ENCODE data around the gene PHC2. TPM values are rescaled to one million over a fixed set of nuclear protein-coding genes. Genes with fewer than 3 reads are reported as not detected.

The PHC2 gene
- total and polyA plus RNA-seq, 2 of the 13 experiments (the other 11 are each of a cell fraction or from before 2014, with no cell fraction given) = 52.5 to 84.9 TPM

DNA sequence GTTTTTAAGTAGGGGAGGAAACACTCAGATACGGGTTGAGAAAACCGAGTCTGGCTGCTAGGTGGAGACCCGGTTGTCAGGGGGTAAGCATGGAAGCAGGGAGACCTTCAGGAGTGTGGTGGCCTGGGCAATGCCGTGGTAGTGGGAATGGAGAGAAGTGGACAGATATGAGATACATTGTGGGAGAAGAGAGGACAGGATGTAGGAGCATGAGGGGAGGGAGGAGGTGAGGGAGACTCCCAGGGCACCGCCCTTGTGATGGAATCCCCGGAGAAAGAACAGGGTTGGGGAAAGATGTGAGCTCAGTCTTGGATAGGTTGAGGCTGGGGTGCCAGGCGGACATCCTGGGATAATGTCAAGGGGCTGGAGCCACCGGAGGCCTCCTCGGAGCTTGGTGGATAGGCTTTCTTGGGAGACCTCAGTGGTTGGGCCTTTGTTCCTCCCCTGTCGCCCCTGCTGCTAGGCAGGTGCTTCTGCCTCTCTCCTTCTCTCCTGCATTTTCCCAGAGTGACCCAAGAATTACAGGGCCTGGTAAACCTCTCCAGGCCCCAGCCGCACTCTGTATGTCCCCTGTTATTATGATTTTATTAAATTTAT, 153.3 kb downstream of the PHC2 start (continued):
- TF ChIP-seq, protein P1, sequence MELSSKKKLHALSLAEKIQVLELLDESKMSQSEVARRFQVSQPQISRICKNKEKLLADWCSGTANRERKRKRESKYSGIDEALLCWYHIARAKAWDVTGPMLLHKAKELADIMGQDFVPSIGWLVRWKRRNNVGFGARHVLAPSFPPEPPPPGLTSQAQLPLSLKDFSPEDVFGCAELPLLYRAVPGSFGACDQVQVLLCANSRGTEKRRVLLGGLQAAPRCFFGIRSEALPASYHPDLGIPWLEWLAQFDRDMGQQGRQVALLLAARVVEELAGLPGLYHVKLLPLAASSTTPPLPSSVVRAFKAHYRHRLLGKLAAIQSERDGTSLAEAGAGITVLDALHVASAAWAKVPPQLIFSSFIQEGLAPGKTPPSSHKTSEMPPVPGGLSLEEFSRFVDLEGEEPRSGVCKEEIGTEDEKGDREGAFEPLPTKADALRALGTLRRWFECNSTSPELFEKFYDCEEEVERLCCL (CRISPR knock-in tag; IDR thresholded peaks at IDR 0.05; ENCODE audit: borderline replicate concordance) = no peak
- TF ChIP-seq HNRNPL (IDR thresholded peaks at IDR 0.05; ENCODE audit: low read depth, low read length) (no peak), U2AF1 (optimal IDR thresholded peaks at IDR 0.05; ENCODE audit: low read depth, low read length) (no peak), MEF2D (CRISPR knock-in tag; IDR thresholded peaks at IDR 0.05) (no peak), FLYWCH1 (CRISPR knock-in tag; IDR thresholded peaks at IDR 0.05) (no peak), MED8 (CRISPR knock-in tag; IDR thresholded peaks at IDR 0.05; ENCODE audit: insufficient replicate concordance) (no peak)
- TF ChIP-seq, protein P2, sequence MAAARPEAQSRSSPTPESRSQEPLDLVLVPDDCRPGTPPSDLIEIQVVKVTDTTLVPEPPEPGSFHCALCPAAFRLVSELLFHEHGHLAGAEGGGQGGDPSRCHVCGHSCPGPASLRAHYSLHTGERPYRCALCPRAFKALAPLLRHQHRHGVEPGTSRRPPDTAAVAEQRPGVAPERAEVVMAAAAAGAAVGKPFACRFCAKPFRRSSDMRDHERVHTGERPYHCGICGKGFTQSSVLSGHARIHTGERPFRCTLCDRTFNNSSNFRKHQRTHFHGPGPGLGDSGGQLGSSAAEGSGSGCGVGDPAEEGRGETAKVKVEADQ (CRISPR knock-in tag; IDR thresholded peaks at IDR 0.05; ENCODE audit: borderline replicate concordance) = no peak

DNA sequence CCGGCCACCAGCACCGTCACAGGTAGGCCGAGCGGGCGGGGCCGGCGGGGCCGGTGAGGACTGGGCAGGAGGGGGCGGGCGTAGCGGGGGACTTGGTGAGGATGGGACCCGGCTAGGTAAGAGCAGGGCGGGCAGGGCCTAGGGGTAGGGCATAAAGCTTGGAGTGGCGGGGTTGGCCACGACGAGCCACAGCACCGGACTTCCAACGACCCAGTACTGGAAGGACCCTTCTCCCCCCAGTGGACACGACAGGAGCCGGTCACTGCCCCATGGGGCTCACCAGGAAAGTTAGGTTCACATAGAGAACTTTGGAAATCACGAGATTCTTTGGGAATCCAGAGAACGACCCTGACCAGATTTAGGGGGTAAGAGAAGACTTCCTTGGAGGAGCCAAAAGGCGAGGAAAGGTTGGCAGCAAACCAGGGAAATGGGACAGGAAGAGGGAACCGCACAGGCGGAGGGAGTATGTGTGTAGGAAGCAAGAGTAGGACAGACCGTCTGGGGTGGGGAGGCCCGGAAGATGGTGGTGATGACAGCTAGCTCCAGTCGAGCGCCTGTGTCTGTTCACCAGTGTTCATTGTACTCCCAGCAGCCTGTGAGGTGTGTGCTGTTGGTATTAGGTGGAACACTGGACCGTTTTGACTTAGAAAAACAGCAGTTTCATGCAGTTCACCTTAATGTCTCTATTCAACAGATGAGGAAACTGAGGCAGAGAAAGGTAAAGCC, 154.2 kb downstream of the PHC2 start:
- DNase-seq (ENCODE audit: low spot score) = no peak
- WGBS (ENCODE audit: low lambda C conversion rate) = 94% methylated on average over 30 of the region's 30 CpGs
- no TSS peak for BruUV-seq (replicated peaks)
- Histone ChIP-seq H3K9ac (ENCODE audit: insufficient read depth, low read depth, low read length) (no peak overlapping the region), H3K27me3 (ENCODE audit: control insufficient read depth in 1 of 2, insufficient read depth in 2 of 2, low read length in 2 of 2) (no peaks in the 10 kb centered on the region), H2AFZ (ENCODE audit: low read length) (no peak overlapping the region), H4K20me1 (ENCODE audit: insufficient read depth, low read length) (no peaks in the 10 kb centered on the region), H3K9me3 (ENCODE audit: low read length) (no peaks in the 10 kb centered on the region), H3K36me3 (replicated peaks in 1 of 2; ENCODE audit: control insufficient read depth in 1 of 2, insufficient read depth in 2 of 2, low read length in 2 of 2) (peaks cover 3 to 25% of the 10 kb centered on the region in 2 experiments; a peak in 4 of 5 replicates), H3K27ac (ENCODE audit: extremely low read length, insufficient read depth, low read length) (no peak overlapping the region), H3K4me2 (ENCODE audit: low read depth, low read length) (no peak overlapping the region), H3K4me3 (replicated peaks in 1 of 3; ENCODE audit: insufficient read depth in 1 of 3, low read depth in 2 of 3, low read length in 3 of 3) (no peak overlapping the region), H3K79me2 (ENCODE audit: insufficient read depth, low read length) (no peaks in the 10 kb centered on the region), H3K4me1 (ENCODE audit: insufficient read depth, low read length) (peaks cover 12% of the 10 kb centered on the region)
- TF ChIP-seq MTA3 (CRISPR knock-in tag; IDR thresholded peaks at IDR 0.05) = no peak
- TF ChIP-seq POLR2AphosphoS5 (IDR thresholded peaks at IDR 0.05; ENCODE audit: low read depth, low read length) = no peak
- TF ChIP-seq ZNF3 (CRISPR knock-in tag; IDR thresholded peaks at IDR 0.05) = no peak
- no peak for TF ChIP-seq NONO (IDR thresholded peaks at IDR 0.05)
- TF ChIP-seq NONO (CRISPR knock-in tag; conservative IDR thresholded peaks at IDR 0.05) = no peak
- no peak for TF ChIP-seq FOXP1 (IDR thresholded peaks at IDR 0.05)
- no peak for TF ChIP-seq FOXP1 (CRISPR knock-in tag; IDR thresholded peaks at IDR 0.05)
- TF ChIP-seq ZNF589 (CRISPR knock-in tag; conservative IDR thresholded peaks at IDR 0.05) = no peak
- TF ChIP-seq HNRNPH1 (optimal IDR thresholded peaks at IDR 0.05; ENCODE audit: low read depth, low read length) = no peak
- TF ChIP-seq EP300 (IDR thresholded peaks at IDR 0.05; ENCODE audit: low read depth in 2 of 2, low read length in 2 of 2) = no peak
- TF ChIP-seq EP300 (CRISPR knock-in tag; IDR thresholded peaks at IDR 0.05; ENCODE audit: borderline replicate concordance) = no peak
- no peak for TF ChIP-seq EED (CRISPR knock-in tag; IDR thresholded peaks at IDR 0.05)
- TF ChIP-seq HOXA5 (CRISPR knock-in tag; IDR thresholded peaks at IDR 0.05) = no peak
- FAIRE-seq = no peak
- no peak for ATAC-seq
- ChIA-PET CTCF (ENCODE audit: low intra/inter-chr PET ratio, low total read pairs) (no interaction called here), POLR2A (no interaction called here)
- intact Hi-C loops (cut with micrococcal nuclease; ENCODE audit: unreplicated experiment) (no loop called here), in situ Hi-C loops (cut with HindIII; ENCODE audit: extremely low pct_ligation_motif_present, low pct_unique_long_range_greater_than_20kb) (no loop called here)

Measured in HepG2 (cell line).